A204.1 (cell line): Measurements from ENCODE around the gene ZGLP1.
"Not testable (repeated sequence)": the region's sequence is repeated elsewhere in the genome, so short reads cannot be mapped to it uniquely, and the experiment has no call there.

Experiments used
- FAIRE-seq: peaks from 2 replicates; lab custom pipeline; 2012; peaks lifted over from hg19 to GRCh38; lab: Jason Lieb, UNC

Gene ZGLP1

DNA sequence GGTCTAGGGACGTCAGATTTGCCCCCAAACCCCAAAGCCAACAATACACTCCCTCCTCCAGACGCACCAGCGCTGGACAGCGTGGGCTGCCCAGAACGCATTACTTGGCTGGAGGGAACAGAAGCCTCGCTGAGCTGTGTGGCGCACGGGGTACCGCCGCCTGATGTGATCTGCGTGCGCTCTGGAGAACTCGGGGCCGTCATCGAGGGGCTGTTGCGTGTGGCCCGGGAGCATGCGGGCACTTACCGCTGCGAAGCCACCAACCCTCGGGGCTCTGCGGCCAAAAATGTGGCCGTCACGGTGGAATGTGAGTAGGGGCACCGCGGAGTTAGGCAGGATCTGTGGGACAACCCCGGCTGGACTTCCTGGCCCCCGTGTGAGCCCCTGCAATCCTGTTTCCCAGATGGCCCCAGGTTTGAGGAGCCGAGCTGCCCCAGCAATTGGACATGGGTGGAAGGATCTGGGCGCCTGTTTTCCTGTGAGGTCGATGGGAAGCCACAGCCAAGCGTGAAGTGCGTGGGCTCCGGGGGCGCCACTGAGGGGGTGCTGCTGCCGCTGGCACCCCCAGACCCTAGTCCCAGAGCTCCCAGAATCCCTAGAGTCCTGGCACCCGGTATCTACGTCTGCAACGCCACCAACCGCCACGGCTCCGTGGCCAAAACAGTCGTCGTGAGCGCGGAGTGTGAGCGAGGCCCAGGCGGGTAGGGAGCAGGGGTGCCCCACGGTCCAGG, 15.8 kb downstream of the ZGLP1 start:
- FAIRE-seq: no peak

DNA sequence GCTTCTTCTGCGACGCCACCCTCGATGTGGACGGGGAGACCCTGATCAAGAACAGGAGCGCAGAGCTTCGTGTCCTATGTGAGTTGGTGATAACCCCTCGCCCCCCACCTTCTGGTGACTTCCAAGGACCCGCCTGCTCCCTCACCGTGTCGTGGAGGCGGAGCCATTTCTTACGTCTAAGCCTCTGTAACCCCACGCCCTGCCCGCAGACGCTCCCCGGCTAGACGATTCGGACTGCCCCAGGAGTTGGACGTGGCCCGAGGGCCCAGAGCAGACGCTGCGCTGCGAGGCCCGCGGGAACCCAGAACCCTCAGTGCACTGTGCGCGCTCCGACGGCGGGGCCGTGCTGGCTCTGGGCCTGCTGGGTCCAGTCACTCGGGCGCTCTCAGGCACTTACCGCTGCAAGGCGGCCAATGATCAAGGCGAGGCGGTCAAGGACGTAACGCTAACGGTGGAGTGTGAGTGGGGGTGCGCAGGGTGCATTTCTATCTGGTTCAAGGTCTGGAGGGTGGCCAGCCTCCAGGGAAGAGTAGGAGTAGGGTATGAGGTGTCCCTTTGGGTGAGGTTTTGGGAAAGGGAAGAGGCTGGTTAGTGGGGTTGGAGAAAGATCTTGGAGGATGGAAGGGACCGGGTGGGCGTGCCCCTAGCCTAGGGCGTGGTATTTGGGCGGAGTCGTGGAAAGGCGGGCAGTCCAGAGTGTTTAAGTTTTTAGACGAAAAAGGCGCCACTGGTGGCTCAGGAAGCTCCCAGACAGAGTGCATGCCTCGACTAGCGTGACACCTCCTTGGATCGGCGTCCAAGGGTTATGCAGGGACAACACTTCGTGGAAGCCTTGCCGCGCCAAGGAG, 16.6 kb downstream of the ZGLP1 start:
- no peak for FAIRE-seq

GRCh38 chr19:10292206-10292788, 17.3 kb downstream of the ZGLP1 start:
- no peak for FAIRE-seq

GRCh38 chr19:10291554-10292205, 17.9 kb downstream of the ZGLP1 start:
- FAIRE-seq: no peak

GRCh38 chr19:10290876-10291553, 18.6 kb downstream of the ZGLP1 start:
- FAIRE-seq: no peak

DNA sequence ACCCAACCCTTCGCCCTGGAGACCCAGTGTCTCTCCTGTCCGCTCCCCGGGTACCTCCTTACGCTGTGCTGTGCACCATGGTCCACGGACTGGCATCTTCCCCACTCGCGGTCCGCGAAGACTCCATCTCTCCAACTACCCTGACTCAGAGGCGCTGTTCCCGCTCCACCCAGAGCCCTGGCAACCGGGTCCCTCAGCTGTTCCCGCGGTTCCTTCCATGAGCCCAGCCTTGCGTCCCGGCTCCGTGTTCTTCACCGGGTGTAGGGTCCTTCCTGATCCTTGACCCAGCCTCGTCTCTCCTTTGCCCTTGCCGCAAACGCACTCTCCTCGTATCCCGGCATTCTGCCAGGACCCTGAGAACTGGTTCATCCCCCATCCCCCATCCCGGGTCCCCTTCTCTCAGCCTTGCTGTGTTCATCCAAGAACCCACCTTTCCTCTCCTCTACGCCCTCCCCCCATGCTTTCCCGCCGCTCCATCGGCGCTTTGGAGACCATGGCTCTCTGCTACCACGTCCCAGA, 19.2 kb downstream of the ZGLP1 start:
- no peak for FAIRE-seq

GRCh38 chr19:10289836-10290356, 19.7 kb downstream of the ZGLP1 start, which contains the start of gene ICAM5:
Gene ICAM5 (plus strand): TSS chr19:10289952. CDS start chr19:10290044, 92 bp downstream.
- no peak for FAIRE-seq

GRCh38 chr19:10289167-10289835, 20.3 kb downstream of the ZGLP1 start:
- no peak for FAIRE-seq

DNA sequence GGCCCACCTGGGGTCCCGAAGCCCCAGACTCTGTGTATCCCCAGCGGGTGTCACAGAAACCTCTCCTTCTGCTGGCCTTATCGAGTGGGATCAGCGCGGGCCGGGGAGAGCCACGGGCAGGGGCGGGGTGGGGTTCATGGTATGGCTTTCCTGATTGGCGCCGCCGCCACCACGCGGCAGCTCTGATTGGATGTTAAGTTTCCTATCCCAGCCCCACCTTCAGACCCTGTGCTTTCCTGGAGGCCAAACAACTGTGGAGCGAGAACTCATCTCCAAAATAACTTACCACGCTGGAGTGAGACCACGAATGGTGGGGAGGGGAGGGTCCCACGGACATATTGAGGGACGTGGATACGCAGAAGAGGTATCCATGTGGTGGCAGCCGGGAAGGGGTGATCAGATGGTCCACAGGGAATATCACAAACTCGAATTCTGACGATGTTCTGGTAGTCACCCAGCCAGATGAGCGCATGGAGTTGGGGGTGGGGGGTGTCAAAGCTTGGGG, 20.9 kb downstream of the ZGLP1 start:
- FAIRE-seq: no peak

DNA sequence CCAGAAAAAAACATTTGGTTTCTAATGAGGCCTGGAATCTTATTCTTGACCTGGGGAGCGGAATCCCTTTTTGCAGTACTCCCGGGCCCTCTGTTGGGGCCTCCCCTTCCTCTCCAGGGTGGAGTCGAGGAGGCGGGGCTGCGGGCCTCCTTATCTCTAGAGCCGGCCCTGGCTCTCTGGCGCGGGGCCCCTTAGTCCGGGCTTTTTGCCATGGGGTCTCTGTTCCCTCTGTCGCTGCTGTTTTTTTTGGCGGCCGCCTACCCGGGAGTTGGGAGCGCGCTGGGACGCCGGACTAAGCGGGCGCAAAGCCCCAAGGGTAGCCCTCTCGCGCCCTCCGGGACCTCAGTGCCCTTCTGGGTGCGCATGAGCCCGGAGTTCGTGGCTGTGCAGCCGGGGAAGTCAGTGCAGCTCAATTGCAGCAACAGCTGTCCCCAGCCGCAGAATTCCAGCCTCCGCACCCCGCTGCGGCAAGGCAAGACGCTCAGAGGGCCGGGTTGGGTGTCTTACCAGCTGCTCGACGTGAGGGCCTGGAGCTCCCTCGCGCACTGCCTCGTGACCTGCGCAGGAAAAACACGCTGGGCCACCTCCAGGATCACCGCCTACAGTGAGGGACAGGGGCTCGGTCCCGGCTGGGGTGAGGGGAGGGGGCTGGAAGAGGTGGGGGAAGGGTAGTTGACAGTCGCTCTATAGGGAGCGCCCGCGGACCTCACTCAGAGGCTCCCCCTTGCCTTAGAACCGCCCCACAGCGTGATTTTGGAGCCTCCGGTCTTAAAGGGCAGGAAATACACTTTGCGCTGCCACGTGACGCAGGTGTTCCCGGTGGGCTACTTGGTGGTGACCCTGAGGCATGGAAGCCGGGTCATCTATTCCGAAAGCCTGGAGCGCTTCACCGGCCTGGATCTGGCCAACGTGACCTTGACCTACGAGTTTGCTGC, 22.5 kb downstream of the ZGLP1 start, which contains the start of gene ICAM4:
ICAM4 (plus strand) TSS at position 153 of the 935 bp plus-strand sequence; CDS start at position 211, 58 bp downstream.
- no peak for FAIRE-seq

DNA sequence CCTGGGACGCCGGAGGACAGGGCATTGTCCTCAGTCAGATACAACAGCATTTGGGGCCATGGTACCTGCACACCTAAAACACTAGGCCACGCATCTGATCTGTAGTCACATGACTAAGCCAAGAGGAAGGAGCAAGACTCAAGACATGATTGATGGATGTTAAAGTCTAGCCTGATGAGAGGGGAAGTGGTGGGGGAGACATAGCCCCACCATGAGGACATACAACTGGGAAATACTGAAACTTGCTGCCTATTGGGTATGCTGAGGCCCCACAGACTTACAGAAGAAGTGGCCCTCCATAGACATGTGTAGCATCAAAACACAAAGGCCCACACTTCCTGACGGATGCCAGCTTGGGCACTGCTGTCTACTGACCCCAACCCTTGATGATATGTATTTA, 24.2 kb downstream of the ZGLP1 start:
- FAIRE-seq: no peak

GRCh38 chr19:10284960-10285278, 24.7 kb downstream of the ZGLP1 start:
- FAIRE-seq: no peak

DNA sequence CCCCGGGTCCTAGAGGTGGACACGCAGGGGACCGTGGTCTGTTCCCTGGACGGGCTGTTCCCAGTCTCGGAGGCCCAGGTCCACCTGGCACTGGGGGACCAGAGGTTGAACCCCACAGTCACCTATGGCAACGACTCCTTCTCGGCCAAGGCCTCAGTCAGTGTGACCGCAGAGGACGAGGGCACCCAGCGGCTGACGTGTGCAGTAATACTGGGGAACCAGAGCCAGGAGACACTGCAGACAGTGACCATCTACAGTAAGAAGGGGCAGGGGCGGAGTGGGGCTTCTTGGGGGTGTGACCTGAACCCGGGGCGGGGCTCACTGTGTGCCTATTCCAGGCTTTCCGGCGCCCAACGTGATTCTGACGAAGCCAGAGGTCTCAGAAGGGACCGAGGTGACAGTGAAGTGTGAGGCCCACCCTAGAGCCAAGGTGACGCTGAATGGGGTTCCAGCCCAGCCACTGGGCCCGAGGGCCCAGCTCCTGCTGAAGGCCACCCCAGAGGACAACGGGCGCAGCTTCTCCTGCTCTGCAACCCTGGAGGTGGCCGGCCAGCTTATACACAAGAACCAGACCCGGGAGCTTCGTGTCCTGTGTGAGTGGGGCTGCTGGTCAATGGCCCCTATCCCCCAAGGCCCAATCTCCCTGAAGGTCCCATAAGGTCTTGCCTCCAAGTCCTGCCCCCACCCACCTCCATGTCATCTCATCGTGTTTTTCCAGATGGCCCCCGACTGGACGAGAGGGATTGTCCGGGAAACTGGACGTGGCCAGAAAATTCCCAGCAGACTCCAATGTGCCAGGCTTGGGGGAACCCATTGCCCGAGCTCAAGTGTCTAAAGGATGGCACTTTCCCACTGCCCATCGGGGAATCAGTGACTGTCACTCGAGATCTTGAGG, 25.3 kb downstream of the ZGLP1 start:
- no peak for FAIRE-seq

- FAIRE-seq: no peak
Measured at GRCh38 chr19:10283301-10284064, 26.1 kb downstream of the ZGLP1 start.

DNA sequence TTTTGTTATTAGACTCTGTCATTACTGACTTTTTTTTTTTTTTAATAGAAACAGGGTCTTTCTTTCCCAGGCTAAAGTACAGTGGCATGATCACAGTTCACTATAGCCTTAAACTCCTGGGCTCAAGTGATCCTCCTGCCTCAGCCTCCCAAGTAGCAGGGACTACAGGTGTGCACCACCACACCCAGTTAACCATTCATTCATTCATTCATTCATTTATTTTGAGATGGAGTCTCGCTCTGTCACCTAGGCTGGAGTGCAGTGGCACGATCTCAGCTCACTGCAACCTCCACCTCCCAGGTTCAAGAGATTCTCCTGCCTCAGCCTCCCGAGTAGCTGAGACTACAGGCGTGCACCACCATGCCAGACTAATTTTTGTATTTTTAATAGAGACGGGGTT, 27.6 kb downstream of the ZGLP1 start:
- not testable (repeated sequence) for FAIRE-seq

- FAIRE-seq: no peak
Measured at GRCh38 chr19:10279737-10280442, 29.7 kb downstream of the ZGLP1 start.

GRCh38 chr19:10278935-10279334, 30.7 kb downstream of the ZGLP1 start:
- no peak for FAIRE-seq
